Measurements from ENCODE around the gene LYZL1. TPM values are rescaled to one million over a fixed set of nuclear protein-coding genes. Genes with fewer than 3 reads are reported as not detected.

LYZL1 gene
- polyA plus RNA-seq, 1 of the 3 experiments (the other 2 are of a cell fraction) = not detected

DNA sequence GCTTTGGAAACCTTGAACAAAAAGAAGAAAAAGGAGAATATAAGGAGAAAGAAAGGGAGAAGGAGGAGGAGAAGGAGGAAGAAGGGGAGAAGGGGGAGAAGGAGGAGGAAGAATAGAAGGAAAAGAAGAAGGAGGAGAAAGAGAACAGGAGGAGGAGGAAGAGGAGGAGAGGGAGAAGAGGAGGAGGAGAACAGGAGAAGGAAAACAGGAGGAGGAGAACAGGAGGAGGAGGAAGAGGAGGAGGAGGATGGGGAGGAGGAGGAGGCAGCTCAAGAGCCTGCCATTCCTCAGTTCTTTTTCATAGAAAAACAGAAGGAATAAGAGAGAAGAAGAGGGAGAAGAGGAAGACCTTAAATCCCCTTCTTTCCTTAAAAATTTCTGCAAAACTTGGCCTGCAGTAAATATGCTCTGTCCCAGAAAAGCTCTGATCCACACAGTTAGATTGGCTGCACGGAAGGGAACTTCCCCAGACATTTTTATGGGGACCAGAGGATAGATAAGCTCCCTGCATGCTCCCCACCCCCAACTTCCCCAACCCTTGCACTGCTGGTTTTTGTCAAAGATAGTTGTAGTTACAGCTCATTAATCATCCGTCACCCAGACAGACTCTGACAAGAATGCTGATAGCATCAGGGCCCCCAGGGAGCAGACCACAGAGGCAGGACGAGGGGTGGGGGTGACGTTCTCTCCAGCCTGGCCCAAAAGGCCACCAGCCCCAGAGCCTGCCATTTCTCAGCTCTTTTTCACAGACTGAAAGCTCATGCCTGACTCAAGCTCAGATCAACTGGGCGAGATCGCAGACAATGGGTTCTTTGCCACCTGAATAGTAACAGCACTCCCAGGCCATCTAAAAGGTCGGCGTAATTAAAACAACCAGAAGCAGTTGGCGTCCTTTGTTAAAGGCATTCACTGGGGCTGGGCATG is 34.5 kb upstream of the LYZL1 start (continued):
- TF ChIP-seq, protein P1, sequence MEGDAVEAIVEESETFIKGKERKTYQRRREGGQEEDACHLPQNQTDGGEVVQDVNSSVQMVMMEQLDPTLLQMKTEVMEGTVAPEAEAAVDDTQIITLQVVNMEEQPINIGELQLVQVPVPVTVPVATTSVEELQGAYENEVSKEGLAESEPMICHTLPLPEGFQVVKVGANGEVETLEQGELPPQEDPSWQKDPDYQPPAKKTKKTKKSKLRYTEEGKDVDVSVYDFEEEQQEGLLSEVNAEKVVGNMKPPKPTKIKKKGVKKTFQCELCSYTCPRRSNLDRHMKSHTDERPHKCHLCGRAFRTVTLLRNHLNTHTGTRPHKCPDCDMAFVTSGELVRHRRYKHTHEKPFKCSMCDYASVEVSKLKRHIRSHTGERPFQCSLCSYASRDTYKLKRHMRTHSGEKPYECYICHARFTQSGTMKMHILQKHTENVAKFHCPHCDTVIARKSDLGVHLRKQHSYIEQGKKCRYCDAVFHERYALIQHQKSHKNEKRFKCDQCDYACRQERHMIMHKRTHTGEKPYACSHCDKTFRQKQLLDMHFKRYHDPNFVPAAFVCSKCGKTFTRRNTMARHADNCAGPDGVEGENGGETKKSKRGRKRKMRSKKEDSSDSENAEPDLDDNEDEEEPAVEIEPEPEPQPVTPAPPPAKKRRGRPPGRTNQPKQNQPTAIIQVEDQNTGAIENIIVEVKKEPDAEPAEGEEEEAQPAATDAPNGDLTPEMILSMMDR (IDR thresholded peaks at IDR 0.05) = no peak
- TF ChIP-seq CHD2 (IDR thresholded peaks at IDR 0.05; ENCODE audit: low read length, partially characterized antibody) = peak; percentile 94

DNA sequence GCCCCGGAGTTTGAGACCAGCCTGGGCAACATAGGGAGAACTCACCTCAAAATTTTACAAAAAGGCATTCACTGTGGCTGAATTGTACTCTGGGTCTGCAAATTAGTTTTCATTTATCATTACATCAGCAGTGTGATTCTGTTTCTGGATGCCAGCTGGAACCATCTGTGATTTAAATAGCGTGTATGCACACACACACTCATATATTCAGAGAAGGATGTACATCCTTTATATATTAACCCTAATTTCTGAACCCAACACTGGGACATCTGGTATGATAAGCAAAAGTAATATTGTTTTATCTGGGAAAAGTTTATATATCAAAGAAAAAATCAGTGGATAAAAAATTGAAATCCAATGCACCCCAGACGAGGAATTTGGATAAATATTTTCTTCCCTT is 33.8 kb upstream of the LYZL1 start:
- Histone ChIP-seq H3K36me3 (replicated peaks in 1 of 2; ENCODE audit: control insufficient read depth in 1 of 2, insufficient read depth in 2 of 2, low read length in 1 of 2) (no peaks in the 10 kb centered on the region), H3K27ac (ENCODE audit: low read depth in 2 of 2, low read length in 1 of 2) (peak overlapping the region in 1 of 2 experiments; percentile 93; a peak in 2 of 4 replicates), H3K4me1 (ENCODE audit: control insufficient read depth in 1 of 2, insufficient read depth in 2 of 2, low read depth in 1 of 2, low read length in 1 of 2) (peaks cover 27 to 46% of the 10 kb centered on the region in 2 experiments), H3K79me2 (ENCODE audit: insufficient read depth) (no peaks in the 10 kb centered on the region), H4K20me1 (ENCODE audit: insufficient read depth) (no peaks in the 10 kb centered on the region), H3K9me3 (no peaks in the 10 kb centered on the region), H2AFZ (ENCODE audit: low read depth) (no peak overlapping the region), H3K4me3 (ENCODE audit: low read depth in 2 of 2, low read length in 1 of 2) (no peak overlapping the region), H3K4me2 (peak overlapping the region; percentile 49; the same call in 1 of the 2 replicates), H3K9me2 (no peaks in the 10 kb centered on the region), H3K9ac (no peak overlapping the region), H3K27me3 (ENCODE audit: insufficient read depth) (peaks cover 5% of the 10 kb centered on the region; the same call in 1 of the 2 replicates), H3F3A (replicated peaks; ENCODE audit: insufficient read depth) (peaks cover 9% of the 10 kb centered on the region)
- DNase-seq = peak; percentile 49
- ChIA-PET CTCF (interaction anchor here (0.8 to 7.3 kb wide), 10 partner anchors 11 to 591 kb away, joined by 3 to 45 read pairs (median 6); partner anchors contain the start of gene BAMBI), POLR2A (no interaction called here)
- WGBS (ENCODE audit: low lambda C conversion rate) = 40% methylated on average over 3 of the region's 3 CpGs
- TF ChIP-seq EP300 (IDR thresholded peaks at IDR 0.05; ENCODE audit: borderline replicate concordance in 1 of 2, low read depth in 1 of 2, low read length in 1 of 2) (peak in 1 of 2 experiments; percentile 94; a peak in 2 of 4 replicates), FOSL2 (IDR thresholded peaks at IDR 0.05; ENCODE audit: borderline replicate concordance, low read depth) (no peak), NRF1 (IDR thresholded peaks at IDR 0.05; ENCODE audit: low read depth, low read length) (no peak), TAF1 (IDR thresholded peaks at IDR 0.05; ENCODE audit: borderline replicate concordance, low read depth, low read length) (no peak), NFIC (IDR thresholded peaks at IDR 0.05; ENCODE audit: borderline replicate concordance) (no peak), SMC3 (IDR thresholded peaks at IDR 0.05; ENCODE audit: low read depth, low read length) (no peak), JUND (IDR thresholded peaks at IDR 0.05) (no peak), RCOR1 (IDR thresholded peaks at IDR 0.05; ENCODE audit: low read length) (peak; percentile 89), YY1 (IDR thresholded peaks at IDR 0.05; ENCODE audit: low read depth) (no peak), GABPA (IDR thresholded peaks at IDR 0.05; ENCODE audit: low read depth) (no peak), CHD2 (IDR thresholded peaks at IDR 0.05; ENCODE audit: low read length, partially characterized antibody) (peak; percentile 81), MEF2A (IDR thresholded peaks at IDR 0.05; ENCODE audit: borderline replicate concordance, low read depth) (no peak), TCF12 (IDR thresholded peaks at IDR 0.05) (peak; percentile 41; the same call in 1 of the 2 replicates), MXI1 (IDR thresholded peaks at IDR 0.05; ENCODE audit: low read depth, low read length) (no peak), FOXJ3 (CRISPR knock-in tag; IDR thresholded peaks at IDR 0.05) (no peak), GATA2 (CRISPR knock-in tag; IDR thresholded peaks at IDR 0.05) (peak; percentile 70), RXRA (IDR thresholded peaks at IDR 0.05; ENCODE audit: borderline replicate concordance, low read depth) (no peak)
- TF ChIP-seq, protein P2, sequence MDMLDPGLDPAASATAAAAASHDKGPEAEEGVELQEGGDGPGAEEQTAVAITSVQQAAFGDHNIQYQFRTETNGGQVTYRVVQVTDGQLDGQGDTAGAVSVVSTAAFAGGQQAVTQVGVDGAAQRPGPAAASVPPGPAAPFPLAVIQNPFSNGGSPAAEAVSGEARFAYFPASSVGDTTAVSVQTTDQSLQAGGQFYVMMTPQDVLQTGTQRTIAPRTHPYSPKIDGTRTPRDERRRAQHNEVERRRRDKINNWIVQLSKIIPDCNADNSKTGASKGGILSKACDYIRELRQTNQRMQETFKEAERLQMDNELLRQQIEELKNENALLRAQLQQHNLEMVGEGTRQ (IDR thresholded peaks at IDR 0.05; ENCODE audit: borderline replicate concordance, low read depth, low read length) = no peak
- TF ChIP-seq, protein P1 (IDR thresholded peaks at IDR 0.05) = no peak
- TF ChIP-seq, protein P3, sequence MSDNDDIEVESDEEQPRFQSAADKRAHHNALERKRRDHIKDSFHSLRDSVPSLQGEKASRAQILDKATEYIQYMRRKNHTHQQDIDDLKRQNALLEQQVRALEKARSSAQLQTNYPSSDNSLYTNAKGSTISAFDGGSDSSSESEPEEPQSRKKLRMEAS (IDR thresholded peaks at IDR 0.05; ENCODE audit: low read depth) = no peak
- TF ChIP-seq, protein P4, sequence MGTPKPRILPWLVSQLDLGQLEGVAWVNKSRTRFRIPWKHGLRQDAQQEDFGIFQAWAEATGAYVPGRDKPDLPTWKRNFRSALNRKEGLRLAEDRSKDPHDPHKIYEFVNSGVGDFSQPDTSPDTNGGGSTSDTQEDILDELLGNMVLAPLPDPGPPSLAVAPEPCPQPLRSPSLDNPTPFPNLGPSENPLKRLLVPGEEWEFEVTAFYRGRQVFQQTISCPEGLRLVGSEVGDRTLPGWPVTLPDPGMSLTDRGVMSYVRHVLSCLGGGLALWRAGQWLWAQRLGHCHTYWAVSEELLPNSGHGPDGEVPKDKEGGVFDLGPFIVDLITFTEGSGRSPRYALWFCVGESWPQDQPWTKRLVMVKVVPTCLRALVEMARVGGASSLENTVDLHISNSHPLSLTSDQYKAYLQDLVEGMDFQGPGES (IDR thresholded peaks at IDR 0.05; ENCODE audit: low read depth, low read length) = no peak

All from SK-N-SH (cell line).